HEK293 (cell line): ENCODE data around the gene EZH2.
A peak's percentile ranks its signal among the peaks of the same experiment; 100 is the strongest.

Experiments used
- CTCF ChIA-PET: fragments of 350-600 bp; formaldehyde crosslinking; extraction: SDS; loops from one replicate; lab custom pipeline; 2021; ENCODE audit warnings: antibody characterized with exemption; lab: Yijun Ruan, JAX
- POLR2A ChIA-PET: fragments of 300-600 bp; formaldehyde crosslinking; extraction: SDS; loops from one replicate; lab custom pipeline; 2020; ENCODE audit warnings: antibody characterized with exemption, inconsistent platforms; lab: Yijun Ruan, JAX
- H3K27ac ChIP-seq: fragments of 200-500 bp; sonication (Bioruptor generic); 2 replicates; pipeline ENCODE4 v1.5.1; 2014; ENCODE audit warnings: low read depth, low read length, control low read depth, inconsistent platforms; ENCODE audit errors: extremely low read depth
- H3K36me3 ChIP-seq, 2 experiments: fragments of 200-500 bp in 1 of 2; sonication (Bioruptor generic) in 1 of 2; 1 replicate in 1 of 2; 2 replicates in 1 of 2; pipeline ENCODE4 v1.5.1; 2014 to 2017; ENCODE audit warnings: inconsistent platforms in 2 of 2, low read length in 2 of 2; ENCODE audit not compliant: control insufficient read depth in 2 of 2, insufficient read depth in 1 of 2
- H3K4me1 ChIP-seq: fragments of 200-500 bp; sonication (Bioruptor generic); 2 replicates; pipeline ENCODE4 v1.5.1; 2014; ENCODE audit warnings: mild to moderate bottlenecking, low read length, inconsistent platforms; ENCODE audit not compliant: control insufficient read depth, insufficient read depth
- H3K4me3 ChIP-seq: 2 replicates; pipeline ENCODE4 v1.5.1; 2011; ENCODE audit warnings: low read depth, mild to moderate bottlenecking, control low read depth, low read length, moderate library complexity
- H3K9me3 ChIP-seq: fragments of 200-500 bp; sonication (Bioruptor generic); 2 replicates; pipeline ENCODE4 v1.5.1; 2014; ENCODE audit warnings: low read depth, low read length, inconsistent platforms; ENCODE audit not compliant: control insufficient read depth, insufficient read depth
- ATF2 ChIP-seq: fragments of 450-650 bp; formaldehyde crosslinking; IDR thresholded peaks from 2 replicates; pipeline ENCODE4 v1.5.1; 2016; ENCODE audit warnings: missing biosample characterization, missing genetic modification characterization, low read depth
- MEIS1 ChIP-seq: sonication (generic); formaldehyde crosslinking; IDR thresholded peaks from 2 replicates; pipeline ENCODE4 v1.8.1; 2022; ENCODE audit warnings: missing genetic modification reagents, mild to moderate bottlenecking, borderline replicate concordance
- PRDM1 ChIP-seq: fragments of 450-650 bp; formaldehyde crosslinking; IDR thresholded peaks from 2 replicates; pipeline ENCODE4; 2016; ENCODE audit warnings: missing biosample characterization, missing genetic modification characterization
- SALL2 ChIP-seq: fragments of 450-650 bp; formaldehyde crosslinking; IDR thresholded peaks from 2 replicates; pipeline ENCODE4 v1.5.0; 2017; ENCODE audit warnings: missing biosample characterization, mild to moderate bottlenecking, missing genetic modification characterization, borderline replicate concordance
- TRIM28 ChIP-seq: IDR thresholded peaks from 2 replicates; pipeline ENCODE4 v1.6.1; 2011; ENCODE audit warnings: low read length, control low read depth, borderline replicate concordance
- YY1 ChIP-seq: fragments of 450-650 bp; formaldehyde crosslinking; IDR thresholded peaks from 2 replicates; pipeline ENCODE4 v1.5.1; 2018; ENCODE audit warnings: missing biosample characterization, missing genetic modification characterization
- ZBTB21 ChIP-seq: fragments of 450-650 bp; formaldehyde crosslinking; IDR thresholded peaks from 2 replicates; pipeline ENCODE4 v1.5.1; 2017; ENCODE audit warnings: missing biosample characterization, missing genetic modification characterization
- ZIC2 ChIP-seq: fragments of 450-650 bp; formaldehyde crosslinking; IDR thresholded peaks from 2 replicates; pipeline ENCODE4 v1.5.1; 2016; ENCODE audit warnings: missing biosample characterization, missing genetic modification characterization
- ZNF132 ChIP-seq: fragments of 450-650 bp; formaldehyde crosslinking; IDR thresholded peaks from 2 replicates; pipeline ENCODE4 v1.5.1; 2017; ENCODE audit warnings: missing biosample characterization, missing genetic modification characterization, borderline replicate concordance
- ZNF174 ChIP-seq: fragments of 450-650 bp; formaldehyde crosslinking; IDR thresholded peaks from 2 replicates; pipeline ENCODE4 v1.5.0; 2017; ENCODE audit warnings: missing biosample characterization, mild to moderate bottlenecking, missing genetic modification characterization
- ZNF248 ChIP-seq: fragments of 450-650 bp; formaldehyde crosslinking; IDR thresholded peaks from 2 replicates; pipeline ENCODE4 v1.5.1; 2017; ENCODE audit warnings: missing biosample characterization, missing genetic modification characterization
- ZNF302 ChIP-seq: fragments of 450-650 bp; formaldehyde crosslinking; IDR thresholded peaks from 2 replicates; pipeline ENCODE4 v1.5.1; 2016; ENCODE audit warnings: missing biosample characterization, missing genetic modification characterization, low read depth
- ZNF335 ChIP-seq: fragments of 450-650 bp; formaldehyde crosslinking; conservative IDR thresholded peaks from 2 replicates; pipeline ENCODE4 v1.5.1; 2016; ENCODE audit warnings: missing biosample characterization, missing genetic modification characterization
- ZNF501 ChIP-seq: fragments of 450-650 bp; formaldehyde crosslinking; IDR thresholded peaks from 2 replicates; pipeline ENCODE4 v1.5.1; 2016; ENCODE audit warnings: missing biosample characterization, missing genetic modification characterization
- ZNF558 ChIP-seq: fragments of 450-650 bp; formaldehyde crosslinking; IDR thresholded peaks from 2 replicates; pipeline ENCODE4 v1.5.1; 2016; ENCODE audit warnings: missing biosample characterization, missing genetic modification characterization
- ZNF600 ChIP-seq: fragments of 450-650 bp; formaldehyde crosslinking; IDR thresholded peaks from 2 replicates; pipeline ENCODE4 v1.5.1; 2016; ENCODE audit warnings: missing biosample characterization, missing genetic modification characterization
- ZNF629 ChIP-seq: fragments of 450-650 bp; formaldehyde crosslinking; IDR thresholded peaks from 2 replicates; pipeline ENCODE4 v1.5.1; 2017; ENCODE audit warnings: missing biosample characterization, missing genetic modification characterization
- ZNF747 ChIP-seq: fragments of 450-650 bp; formaldehyde crosslinking; IDR thresholded peaks from 2 replicates; pipeline ENCODE4 v1.5.1; 2016; ENCODE audit warnings: missing biosample characterization, missing genetic modification characterization
- ZNF843 ChIP-seq: fragments of 450-650 bp; formaldehyde crosslinking; IDR thresholded peaks from 2 replicates; pipeline ENCODE4 v1.5.1; 2016; ENCODE audit warnings: missing biosample characterization, missing genetic modification characterization
- ZSCAN5A ChIP-seq: fragments of 450-650 bp; formaldehyde crosslinking; IDR thresholded peaks from 2 replicates; pipeline ENCODE4 v1.5.1; 2016; ENCODE audit warnings: missing biosample characterization, missing genetic modification characterization
- TF ChIP-seq, protein P1 (sequence below): IDR thresholded peaks from 2 replicates; pipeline ENCODE4 v1.6.1; 2011; ENCODE audit warnings: mild to moderate bottlenecking, low read depth, low read length, borderline replicate concordance
- TF ChIP-seq, protein P2 (sequence below): fragments of 450-650 bp; formaldehyde crosslinking; IDR thresholded peaks from 2 replicates; pipeline ENCODE4 v1.5.1; 2016; ENCODE audit warnings: missing biosample characterization, missing genetic modification characterization

The EZH2 gene

DNA sequence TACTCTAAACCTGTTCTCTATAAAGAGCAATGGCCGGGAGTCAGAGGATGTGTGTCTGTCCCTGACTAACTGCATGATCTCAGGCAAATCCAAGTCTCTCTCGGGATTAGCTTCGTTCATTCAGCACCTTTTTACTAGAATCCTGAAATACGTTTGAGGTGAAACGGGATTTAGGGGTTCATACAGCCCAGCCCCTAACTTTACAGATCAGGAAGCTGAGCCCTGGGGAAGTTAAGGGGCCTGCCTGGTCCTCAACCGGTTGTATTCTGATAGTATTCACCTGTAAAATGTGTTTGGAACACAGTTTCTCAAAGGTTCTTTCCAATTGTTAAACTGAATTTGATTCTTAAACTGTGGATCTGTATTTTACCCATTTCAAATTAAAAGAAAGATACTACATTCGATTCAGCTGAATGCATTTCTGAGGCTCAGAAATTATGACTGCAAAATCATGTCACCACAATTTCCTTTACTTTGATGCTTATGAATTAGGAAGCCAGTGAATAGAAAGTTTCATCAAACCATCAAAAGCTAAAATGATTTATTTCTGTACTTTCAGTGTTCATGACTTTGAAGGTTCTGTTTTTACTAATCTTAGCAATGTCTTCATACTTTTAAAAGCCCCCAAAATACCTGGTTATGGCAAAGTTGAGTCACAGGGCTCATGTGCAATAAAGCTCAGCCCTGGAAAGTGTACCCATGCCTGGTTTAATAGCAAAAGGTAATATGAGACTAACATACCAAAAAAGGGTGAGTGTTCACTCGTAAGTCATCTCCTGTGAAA lies 28.9 kb upstream of the EZH2 start (continued):
- TF ChIP-seq ZNF501 (tag by site-specific recombination) = no peak
- TF ChIP-seq, protein P1, sequence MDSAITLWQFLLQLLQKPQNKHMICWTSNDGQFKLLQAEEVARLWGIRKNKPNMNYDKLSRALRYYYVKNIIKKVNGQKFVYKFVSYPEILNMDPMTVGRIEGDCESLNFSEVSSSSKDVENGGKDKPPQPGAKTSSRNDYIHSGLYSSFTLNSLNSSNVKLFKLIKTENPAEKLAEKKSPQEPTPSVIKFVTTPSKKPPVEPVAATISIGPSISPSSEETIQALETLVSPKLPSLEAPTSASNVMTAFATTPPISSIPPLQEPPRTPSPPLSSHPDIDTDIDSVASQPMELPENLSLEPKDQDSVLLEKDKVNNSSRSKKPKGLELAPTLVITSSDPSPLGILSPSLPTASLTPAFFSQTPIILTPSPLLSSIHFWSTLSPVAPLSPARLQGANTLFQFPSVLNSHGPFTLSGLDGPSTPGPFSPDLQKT = no peak
- TF ChIP-seq PRDM1 = peak; percentile 42
- TF ChIP-seq ZNF132 (tag by site-specific recombination) = no peak
- no peak for TF ChIP-seq MEIS1 (CRISPR knock-in tag)
- TF ChIP-seq ZNF600 (tag by site-specific recombination) = no peak
- no peak for TF ChIP-seq TRIM28
- TF ChIP-seq, all 188 proteins: peak for 8

DNA sequence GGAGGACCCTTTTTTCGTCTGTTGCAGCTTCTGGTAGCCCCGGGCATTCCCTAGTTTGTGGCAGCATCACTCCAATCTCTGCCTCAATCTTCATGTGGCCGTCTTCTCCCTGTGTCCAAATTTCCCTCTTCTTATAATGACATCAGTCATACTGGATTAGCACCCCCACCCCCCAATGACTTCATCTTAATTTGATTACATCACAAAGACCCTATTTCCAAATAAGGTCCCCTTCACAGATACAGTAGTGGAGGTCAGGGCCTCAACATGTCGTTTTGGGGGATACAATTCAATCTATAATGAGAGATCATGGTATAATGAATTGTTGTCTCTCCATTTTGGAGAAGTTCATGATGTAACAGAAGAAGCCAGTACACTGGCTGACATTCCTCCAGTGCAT lies 28.1 kb upstream of the EZH2 start:
- POLR2A ChIA-PET = interaction anchor here (1.0 kb wide), 1 partner anchor 25 kb away, joined by 3 read pairs; no protein-coding TSS in a partner anchor
- no peaks in the 10 kb centered on the region for H3K9me3 ChIP-seq
- no peak overlapping the region for H3K4me3 ChIP-seq
- CTCF ChIA-PET = interaction anchor here (0.9 kb wide), 1 partner anchor 751 kb away, joined by 3 read pairs; no protein-coding TSS in a partner anchor
- H3K27ac ChIP-seq = no peak overlapping the region
- H3K36me3 ChIP-seq = no peaks in the 10 kb centered on the region
- TF ChIP-seq ZBTB21 (peak; percentile 77), ZSCAN5A (tag by site-specific recombination) (no peak), ZNF629 (tag by site-specific recombination) (peak; percentile 73), YY1 (no peak), ATF2 (tag by site-specific recombination) (peak; percentile 90), ZNF843 (no peak), ZNF302 (no peak)
- TF ChIP-seq, protein P2, sequence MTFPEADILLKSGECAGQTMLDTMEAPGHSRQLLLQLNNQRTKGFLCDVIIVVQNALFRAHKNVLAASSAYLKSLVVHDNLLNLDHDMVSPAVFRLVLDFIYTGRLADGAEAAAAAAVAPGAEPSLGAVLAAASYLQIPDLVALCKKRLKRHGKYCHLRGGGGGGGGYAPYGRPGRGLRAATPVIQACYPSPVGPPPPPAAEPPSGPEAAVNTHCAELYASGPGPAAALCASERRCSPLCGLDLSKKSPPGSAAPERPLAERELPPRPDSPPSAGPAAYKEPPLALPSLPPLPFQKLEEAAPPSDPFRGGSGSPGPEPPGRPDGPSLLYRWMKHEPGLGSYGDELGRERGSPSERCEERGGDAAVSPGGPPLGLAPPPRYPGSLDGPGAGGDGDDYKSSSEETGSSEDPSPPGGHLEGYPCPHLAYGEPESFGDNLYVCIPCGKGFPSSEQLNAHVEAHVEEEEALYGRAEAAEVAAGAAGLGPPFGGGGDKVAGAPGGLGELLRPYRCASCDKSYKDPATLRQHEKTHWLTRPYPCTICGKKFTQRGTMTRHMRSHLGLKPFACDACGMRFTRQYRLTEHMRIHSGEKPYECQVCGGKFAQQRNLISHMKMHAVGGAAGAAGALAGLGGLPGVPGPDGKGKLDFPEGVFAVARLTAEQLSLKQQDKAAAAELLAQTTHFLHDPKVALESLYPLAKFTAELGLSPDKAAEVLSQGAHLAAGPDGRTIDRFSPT (tag by site-specific recombination) = no peak
- TF ChIP-seq, all 188 proteins: peak for 3
- H3K4me1 ChIP-seq = no peaks in the 10 kb centered on the region

GRCh38 chr7:148911626-148912025 lies 27.5 kb upstream of the EZH2 start:
- TF ChIP-seq ZNF335 (no peak), ZNF248 (no peak), ZNF600 (tag by site-specific recombination) (peak; percentile 48; the same call in 1 of the 2 replicates), SALL2 (tag by site-specific recombination) (no peak), ZNF558 (tag by site-specific recombination) (no peak), ZIC2 (tag by site-specific recombination) (0 out of 2 replicates have a peak, but pooled peaks have one; percentile 6), ZNF747 (tag by site-specific recombination) (no peak), ZNF174 (no peak)
- Histone ChIP-seq H3K4me3 (no peak overlapping the region), H3K4me1 (no peaks in the 10 kb centered on the region), H3K27ac (no peak overlapping the region), H3K36me3 (no peaks in the 10 kb centered on the region), H3K9me3 (no peaks in the 10 kb centered on the region)
- ChIA-PET POLR2A (interaction anchor here (0.8 to 1.0 kb wide), 2 partner anchors 24 to 27 kb away, joined by 3 to 6 read pairs; no protein-coding TSS in a partner anchor), CTCF (no interaction called here)
